ENCODE data around the gene KCTD17. TPM values are rescaled to one million over a fixed set of nuclear protein-coding genes. Genes with fewer than 3 reads are reported as not detected.
A peak's percentile ranks its signal among the peaks of the same experiment; 100 is the strongest.

The KCTD17 gene
- total RNA-seq, 2 donors from 2014 or later = 3.6 to 8.3 TPM

- ATAC-seq (no peak), DNase-seq (no peak)
- H3K27ac ChIP-seq = no peak overlapping the region
- no peaks in the 10 kb centered on the region for H3K9me3 ChIP-seq
- no peak for TF ChIP-seq POLR2A (IDR thresholded peaks at IDR 0.05)
- TF ChIP-seq CTCF (IDR thresholded peaks at IDR 0.05) = no peak
- H3K27me3 ChIP-seq = no peaks in the 10 kb centered on the region
- no peak overlapping the region for H3K4me3 ChIP-seq
- no peaks in the 10 kb centered on the region for H3K4me1 ChIP-seq
- intact Hi-C loops (cut with DNase I) = no loop called here
- WGBS, 2 donors = 62 to 65% methylated on average over 7 to 9 of the region's 9 CpGs
- no peaks in the 10 kb centered on the region for H3K36me3 ChIP-seq (replicated peaks in 1 of 2; ENCODE audit: insufficient read depth in 1 of 2, low read depth in 2 of 2)
These were observed 24.4 kb downstream of the KCTD17 start for GRCh38 chr22:37075822-37076433.

- no peaks in the 10 kb centered on the region for H3K9me3 ChIP-seq
- ATAC-seq (no peak), DNase-seq (peak; percentile 38 to 64 (median 52))
- no peaks in the 10 kb centered on the region for H3K27me3 ChIP-seq
- intact Hi-C loops (cut with DNase I) = no loop called here
- TF ChIP-seq CTCF (IDR thresholded peaks at IDR 0.05) (peak; percentile 63 to 90 (median 71)), POLR2A (IDR thresholded peaks at IDR 0.05) (no peak)
- H3K4me1 ChIP-seq = no peaks in the 10 kb centered on the region
- no peak overlapping the region for H3K4me3 ChIP-seq
- no peaks in the 10 kb centered on the region for H3K36me3 ChIP-seq (replicated peaks in 1 of 2; ENCODE audit: insufficient read depth in 1 of 2, low read depth in 2 of 2)
- no peak overlapping the region for H3K27ac ChIP-seq
- WGBS, 2 donors = 16 to 19% methylated on average over 14 to 15 of the region's 15 CpGs
These were observed 26.4 kb downstream of the KCTD17 start for GRCh38 chr22:37077802-37078448.

- DNase-seq (no peak), ATAC-seq (no peak)
- TF ChIP-seq POLR2A (IDR thresholded peaks at IDR 0.05) (no peak), CTCF (IDR thresholded peaks at IDR 0.05) (no peak)
- WGBS, 2 donors = 44 to 52% methylated on average over 5 of the region's 5 CpGs
- Histone ChIP-seq H3K4me3 (no peak overlapping the region), H3K36me3 (replicated peaks in 1 of 2; ENCODE audit: insufficient read depth in 1 of 2, low read depth in 2 of 2) (no peaks in the 10 kb centered on the region), H3K9me3 (no peaks in the 10 kb centered on the region), H3K27ac (no peak overlapping the region), H3K27me3 (no peaks in the 10 kb centered on the region), H3K4me1 (no peaks in the 10 kb centered on the region)
- intact Hi-C loops (cut with DNase I) = no loop called here
These were observed 27.6 kb downstream of the KCTD17 start for GRCh38 chr22:37079158-37079557.

- H3K4me1 ChIP-seq = no peaks in the 10 kb centered on the region
- H3K27me3 ChIP-seq = no peaks in the 10 kb centered on the region
- H3K27ac ChIP-seq = no peak overlapping the region
- no peaks in the 10 kb centered on the region for H3K9me3 ChIP-seq
- no peaks in the 10 kb centered on the region for H3K36me3 ChIP-seq (replicated peaks in 1 of 2; ENCODE audit: insufficient read depth in 1 of 2, low read depth in 2 of 2)
- intact Hi-C loops (cut with DNase I) = no loop called here
- WGBS, 2 donors = 59 to 60% methylated on average over 10 to 15 of the region's 15 CpGs
- no peak for TF ChIP-seq CTCF (IDR thresholded peaks at IDR 0.05)
- no peak for TF ChIP-seq POLR2A (IDR thresholded peaks at IDR 0.05)
- DNase-seq (peak in 1 of 4 donors; percentile 31), ATAC-seq (no peak)
- H3K4me3 ChIP-seq = no peak overlapping the region
These were observed 28.2 kb downstream of the KCTD17 start for GRCh38 chr22:37079668-37080171.
